ENCODE data around the gene IZUMO3.
"Not testable (repeated sequence)": the region's sequence is repeated elsewhere in the genome, so short reads cannot be mapped to it uniquely, and the experiment has no call there.

The IZUMO3 gene, protein sequence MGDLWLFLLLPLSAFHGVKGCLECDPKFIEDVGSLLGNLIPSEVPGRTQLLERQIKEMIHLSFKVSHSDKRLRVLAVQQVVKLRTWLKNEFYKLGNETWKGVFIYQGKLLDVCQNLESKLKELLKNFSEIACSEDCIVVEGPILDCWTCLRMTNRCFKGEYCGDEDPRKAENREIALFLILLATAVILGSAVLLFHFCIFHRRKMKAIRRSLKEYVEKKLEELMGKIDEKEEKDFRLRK

DNA sequence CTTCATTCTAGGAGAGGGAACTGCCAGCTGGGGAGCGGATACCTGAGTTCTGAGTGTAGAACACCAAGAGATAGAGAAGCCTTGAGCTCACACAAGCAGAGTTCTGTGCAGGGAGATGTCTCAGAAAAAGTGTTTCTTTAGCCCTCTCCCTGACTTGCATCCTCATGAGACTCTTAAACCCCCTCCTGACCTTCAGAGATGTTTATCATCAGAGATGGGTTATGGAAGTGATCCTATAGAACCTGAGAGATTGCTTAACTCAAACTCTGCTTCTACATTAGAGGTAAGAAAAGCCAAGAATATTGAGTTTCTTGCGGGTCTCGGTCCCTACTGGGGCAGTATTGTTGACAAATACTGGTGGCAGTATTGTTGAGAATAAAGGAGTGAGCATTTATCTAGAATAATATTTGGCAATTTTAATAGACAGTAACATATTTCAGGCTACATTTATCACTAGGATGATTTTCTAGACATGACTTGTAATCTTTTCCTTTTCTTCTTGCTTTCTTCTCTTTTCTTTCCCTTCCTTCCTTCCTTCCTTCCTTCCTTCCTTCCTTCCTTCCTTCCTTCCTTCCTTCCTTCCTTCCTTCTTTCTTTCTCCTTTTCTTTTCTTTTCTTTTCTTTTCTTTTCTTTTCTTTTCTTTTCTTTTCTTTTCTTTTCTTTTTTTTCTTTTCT, at the start of gene IZUMO3:
Gene IZUMO3, minus strand, starts transcription at position 51 of the 676 bp plus-strand sequence. CDS start 248 bp downstream, outside the sequence.
- DNase-seq: no peak

DNA sequence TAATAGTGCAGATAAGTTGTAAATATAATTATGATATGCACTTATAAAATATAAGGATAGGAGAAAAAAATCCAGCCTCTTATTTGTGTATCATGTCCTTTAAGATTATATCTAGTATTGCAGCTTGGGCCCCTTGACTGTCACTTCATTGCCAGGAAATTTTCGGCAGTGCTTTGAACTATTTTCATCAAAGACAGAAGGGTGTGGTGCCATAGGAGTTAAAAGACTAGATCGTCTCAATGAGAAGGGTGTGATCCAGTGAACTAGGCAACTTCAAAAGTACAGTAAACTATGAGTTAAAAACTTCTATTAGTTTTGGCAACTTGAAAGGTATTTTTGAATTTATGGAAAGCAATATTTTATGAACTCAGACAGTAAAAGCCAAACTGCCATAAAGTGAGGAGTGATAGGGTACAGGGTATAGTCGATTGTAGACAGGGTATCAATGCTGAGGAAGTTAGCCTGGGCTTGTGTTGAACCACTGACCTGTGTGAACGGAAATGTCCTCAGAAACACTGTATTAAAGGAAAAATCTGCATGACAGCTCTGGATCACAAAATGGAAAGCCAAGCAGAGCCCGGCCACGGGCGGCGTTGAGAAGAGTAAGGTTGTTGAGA, 48.6 kb upstream of the IZUMO3 start:
- no peak for DNase-seq

DNA sequence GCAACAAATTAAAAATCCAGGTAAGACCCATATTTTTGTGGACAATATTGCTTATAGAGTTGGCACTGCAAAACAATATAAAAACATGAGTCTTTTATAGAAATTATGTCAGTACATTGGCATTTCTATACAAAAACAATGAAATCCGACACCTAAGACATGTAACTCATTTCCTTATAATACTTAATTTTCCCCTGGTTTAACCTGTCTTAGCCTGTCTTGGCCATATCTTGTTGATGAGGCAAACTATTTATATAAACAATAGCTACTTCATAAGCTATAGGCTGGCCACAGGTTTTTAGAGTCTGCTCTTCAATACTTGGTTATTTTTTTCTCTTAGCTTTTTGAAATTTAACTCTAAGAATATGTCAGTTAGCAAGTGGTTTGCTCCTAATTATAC, 44.7 kb upstream of the IZUMO3 start:
- no peak for DNase-seq

DNA sequence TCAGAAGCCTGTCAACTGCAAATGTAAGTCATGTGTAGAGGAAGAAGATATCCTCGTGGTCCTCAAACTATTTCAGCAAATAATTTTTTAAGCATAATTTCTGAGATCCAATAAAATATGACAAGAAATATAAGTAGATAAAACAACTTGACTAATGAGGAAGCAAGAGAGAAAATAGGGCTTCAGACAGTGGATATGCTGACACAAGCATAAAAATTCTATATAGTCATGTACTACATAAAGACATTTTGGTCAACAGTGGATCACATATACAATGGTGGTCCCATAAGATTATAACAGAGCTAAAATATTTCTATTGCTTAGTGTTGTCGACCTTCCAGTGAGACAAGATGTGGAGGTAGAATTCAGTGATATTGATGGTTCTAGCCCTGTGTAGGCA, 42.2 kb upstream of the IZUMO3 start:
- DNase-seq: no peak

DNA sequence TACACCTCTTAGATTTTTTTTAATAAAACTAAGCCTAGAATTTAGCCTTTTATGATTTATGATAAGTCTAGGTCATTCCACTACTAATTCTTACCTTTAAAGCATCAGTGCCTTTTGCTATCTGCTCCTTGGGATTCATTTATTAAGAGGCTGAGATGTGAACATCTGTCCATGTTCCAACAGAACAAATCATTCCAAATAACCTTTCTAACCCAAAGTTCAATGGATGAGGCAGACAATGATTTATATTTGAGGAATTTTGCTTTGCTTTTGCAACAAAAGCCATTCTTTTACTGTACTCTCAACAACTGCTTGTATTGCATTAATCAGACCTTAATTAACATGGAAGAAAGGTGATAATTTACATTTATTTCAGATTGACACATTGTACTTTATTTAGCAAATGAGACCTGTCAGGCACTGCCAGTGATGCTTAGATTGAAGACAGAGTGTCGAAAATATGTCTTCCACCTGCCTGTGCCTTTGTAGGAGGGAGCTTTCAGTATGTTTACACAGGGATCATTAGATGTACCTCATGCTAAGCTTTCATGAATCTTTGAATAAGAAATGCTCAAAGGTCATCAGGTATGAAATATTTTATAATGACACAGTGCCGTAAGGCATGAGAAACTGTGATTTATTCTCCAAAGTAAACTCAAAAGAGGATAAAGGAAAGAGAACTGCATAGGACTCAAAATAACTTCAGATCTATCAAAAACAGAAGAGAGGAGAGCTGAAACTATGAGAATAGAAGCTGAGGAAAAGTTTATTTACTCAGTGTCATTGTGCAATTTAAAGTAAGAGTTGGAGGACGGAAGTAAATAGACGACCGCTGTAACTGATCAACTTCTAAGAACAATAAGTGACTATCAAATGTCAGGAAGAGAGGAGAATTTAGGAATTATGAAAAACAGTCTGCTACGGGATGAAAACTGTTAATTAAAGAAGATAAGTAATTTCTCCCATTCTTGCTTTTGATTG, 36.7 kb upstream of the IZUMO3 start:
- no peak for DNase-seq

DNA sequence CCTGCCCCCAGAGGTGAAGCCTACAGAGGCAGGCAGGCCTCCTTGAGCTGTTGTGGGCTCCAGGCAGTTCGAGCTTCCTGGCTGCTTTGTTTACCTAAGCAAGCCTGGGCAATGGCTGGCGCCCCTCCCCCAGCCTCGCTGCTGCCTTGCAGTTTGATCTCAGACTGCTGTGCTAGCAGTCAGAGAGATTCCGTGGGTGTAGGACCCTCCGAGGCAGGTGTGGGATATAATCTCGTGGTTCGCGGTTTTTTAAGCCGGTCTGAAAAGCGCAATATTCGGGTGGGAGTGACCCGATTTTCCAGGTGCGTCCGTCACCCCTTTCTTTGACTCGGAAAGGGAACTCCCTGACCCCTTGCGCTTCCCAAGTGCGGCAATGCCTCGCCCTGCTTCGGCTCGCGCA, 34.3 kb upstream of the IZUMO3 start:
- DNase-seq: not testable (repeated sequence)

DNA sequence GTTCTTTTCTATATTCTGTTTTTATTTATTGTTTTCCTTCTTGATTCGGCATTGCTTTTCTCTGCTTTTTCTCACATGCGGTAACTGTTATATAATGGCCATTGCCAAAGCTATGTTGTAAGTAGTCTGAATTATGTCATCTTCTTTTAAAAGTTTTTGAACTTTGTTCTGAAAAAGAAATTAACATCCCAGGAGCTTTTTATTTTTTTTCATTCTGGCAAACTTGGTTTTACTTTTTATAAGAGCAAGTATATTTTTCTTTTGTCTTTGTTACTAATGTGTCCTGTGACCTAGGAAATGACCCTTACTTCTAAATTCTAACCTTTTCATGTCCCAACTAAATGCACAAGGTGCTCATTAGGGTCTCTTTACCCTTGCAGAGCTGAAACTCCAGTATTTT, 26.7 kb upstream of the IZUMO3 start:
- no peak for DNase-seq

DNA sequence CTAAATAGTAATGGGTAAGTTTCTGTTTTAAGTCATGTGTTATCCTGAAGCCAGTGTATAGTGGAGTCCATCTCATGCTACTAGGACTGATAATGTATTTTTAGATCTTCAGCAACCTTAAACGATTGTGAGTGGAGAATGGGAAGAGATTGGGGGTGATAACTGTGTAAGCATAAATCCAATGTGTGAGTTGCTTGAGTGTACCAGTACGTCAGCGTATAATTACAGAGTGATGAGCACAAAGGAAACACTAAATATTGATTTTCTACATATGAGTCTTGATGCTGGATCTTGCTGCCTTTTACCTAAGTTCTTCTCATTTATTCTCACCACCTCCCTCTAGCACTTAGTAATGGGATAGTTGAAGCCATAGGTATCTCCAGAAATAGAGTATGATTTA, 16.3 kb upstream of the IZUMO3 start:
- DNase-seq: no peak

DNA sequence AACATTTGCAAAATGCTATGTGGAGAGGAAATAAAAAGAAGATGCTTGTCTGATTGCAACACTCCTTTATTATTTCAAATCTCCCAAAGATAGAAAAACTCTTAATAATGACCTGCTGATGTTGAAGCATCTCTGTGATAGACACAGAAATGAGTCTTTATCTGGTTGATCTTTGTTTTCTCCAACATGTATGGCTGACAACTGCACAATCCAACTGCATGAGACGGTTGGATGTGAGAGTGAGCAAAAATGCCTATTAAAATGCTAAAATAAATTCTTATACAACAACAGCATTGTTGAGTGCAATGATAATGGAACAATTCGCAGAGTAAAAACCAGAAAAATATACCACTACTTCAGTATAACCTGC, 7.5 kb upstream of the IZUMO3 start:
- DNase-seq: no peak

DNA sequence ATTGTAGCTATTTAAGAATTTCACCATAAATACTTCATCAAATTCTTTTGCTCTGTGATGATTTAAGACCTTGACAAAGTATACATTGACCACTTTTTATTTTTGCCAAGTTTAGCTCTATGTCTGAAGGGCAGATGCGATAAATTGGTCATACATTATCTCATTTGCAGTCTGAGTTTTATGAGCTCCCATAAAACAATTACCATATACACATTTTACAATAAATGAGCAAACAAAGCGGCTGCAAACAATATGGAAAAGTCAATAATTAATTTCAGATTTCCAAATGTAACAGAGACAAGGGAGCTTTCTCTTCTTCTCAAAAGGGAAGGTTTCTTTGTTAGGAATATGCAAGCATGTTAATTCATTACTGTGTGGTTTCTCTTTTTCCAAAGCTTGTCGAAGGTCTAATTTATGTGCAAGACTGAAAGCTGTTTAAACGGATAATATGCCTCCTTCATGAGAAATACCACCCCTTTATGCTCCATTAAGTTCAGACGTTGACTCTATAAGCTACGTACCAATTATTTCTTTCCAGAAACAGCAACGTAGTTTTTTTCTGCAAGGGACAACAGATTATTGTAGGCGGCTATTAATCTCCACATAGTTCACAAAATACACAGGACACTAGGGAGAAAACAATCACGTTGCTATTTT, 7.0 kb upstream of the IZUMO3 start:
- DNase-seq: no peak

DNA sequence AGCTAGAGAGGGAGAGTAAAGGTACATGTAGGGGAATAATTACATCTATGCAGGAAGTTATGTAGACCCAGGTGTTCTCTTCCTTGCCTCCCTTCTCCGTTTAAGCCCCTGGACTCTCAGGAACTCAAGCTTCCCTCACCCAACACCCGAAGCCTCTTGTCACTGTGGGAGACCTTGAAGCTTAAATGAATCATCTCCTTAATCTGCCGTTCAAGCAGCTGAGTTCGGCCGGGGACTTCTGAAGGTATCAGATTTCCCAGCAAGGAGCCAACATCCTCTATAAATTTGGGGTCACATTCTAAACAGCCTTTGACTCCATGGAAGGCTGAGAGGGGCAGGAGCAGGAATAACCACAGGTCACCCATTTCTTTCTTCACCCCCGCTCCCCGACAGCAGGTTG, 412 bp downstream of the IZUMO3 start:
- DNase-seq: no peak

DNA sequence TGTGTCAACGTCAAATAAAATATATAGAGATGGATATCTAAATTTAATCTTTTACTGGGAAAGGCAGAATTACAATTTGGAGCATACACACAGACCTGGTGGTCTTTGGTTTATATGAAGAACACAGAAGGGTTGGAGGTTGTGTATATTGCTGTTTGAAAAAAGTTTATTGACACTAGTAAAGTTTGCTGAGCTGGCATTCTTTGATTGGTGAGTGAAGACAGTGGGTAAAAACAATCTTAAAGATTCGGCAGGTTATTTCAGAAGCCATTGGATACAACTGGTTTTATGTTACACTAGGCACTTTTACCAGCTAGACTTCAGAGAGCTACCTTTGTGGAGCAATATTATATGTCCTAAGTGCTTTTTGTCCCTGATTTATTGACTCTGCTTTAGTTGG, 27.2 kb downstream of the IZUMO3 start:
- no peak for DNase-seq

DNA sequence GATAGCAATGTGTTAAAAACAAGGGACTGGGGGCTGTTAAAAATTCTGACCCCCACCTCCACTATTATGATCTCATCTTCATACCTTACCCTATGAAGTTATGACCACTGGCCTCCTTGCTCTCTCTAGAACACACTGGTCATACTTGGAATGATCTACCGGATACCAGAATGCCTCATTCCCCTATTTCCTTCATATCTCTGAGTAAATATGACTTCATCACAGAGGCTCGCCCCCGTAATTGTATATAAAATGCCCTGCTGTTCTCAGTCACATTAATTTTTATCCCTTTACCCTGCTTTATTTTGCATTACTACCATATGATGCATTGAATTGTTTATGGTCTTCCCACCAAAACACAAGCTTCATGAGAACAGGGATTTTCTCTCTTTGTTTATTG, 29.2 kb downstream of the IZUMO3 start:
- DNase-seq: no peak

DNA sequence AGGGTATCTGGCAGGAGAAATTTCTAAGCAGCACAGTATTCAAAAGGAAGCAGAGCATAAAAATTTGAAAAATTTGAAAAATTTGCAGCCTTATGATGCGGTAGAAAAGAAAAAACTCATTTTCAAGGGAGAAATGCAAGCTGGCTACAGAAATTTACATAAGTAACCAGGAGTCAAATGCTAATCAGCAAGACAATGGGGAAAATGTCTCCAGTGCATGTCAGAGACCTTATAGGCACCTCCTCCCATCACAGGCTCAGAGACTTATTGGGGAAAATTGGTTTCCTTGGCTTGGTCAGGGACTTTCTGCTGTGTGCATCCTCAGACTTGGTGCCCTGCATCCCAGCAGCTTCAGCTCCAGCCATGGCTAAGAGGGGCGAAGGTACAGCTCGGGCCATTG, 35.8 kb downstream of the IZUMO3 start:
- no peak for DNase-seq

DNA sequence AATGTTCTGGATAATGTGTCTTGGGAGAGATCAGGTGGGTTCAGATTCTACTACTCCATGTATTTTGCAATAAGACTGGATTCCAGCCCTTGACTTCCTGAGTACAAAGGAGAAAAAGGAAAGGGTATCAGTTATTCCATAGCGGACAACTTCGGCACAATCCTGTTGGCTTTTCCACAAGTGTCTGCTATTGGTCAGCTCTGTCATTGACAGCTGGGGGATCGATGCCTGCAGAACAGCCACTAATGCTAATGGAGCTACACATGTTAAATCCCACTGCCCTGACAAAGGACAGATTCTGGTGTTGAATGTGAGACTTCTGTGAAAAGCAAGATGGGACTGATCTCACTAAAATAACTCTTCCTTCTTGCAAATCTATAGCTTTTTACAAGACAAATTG, 41.2 kb downstream of the IZUMO3 start:
- DNase-seq: no peak

DNA sequence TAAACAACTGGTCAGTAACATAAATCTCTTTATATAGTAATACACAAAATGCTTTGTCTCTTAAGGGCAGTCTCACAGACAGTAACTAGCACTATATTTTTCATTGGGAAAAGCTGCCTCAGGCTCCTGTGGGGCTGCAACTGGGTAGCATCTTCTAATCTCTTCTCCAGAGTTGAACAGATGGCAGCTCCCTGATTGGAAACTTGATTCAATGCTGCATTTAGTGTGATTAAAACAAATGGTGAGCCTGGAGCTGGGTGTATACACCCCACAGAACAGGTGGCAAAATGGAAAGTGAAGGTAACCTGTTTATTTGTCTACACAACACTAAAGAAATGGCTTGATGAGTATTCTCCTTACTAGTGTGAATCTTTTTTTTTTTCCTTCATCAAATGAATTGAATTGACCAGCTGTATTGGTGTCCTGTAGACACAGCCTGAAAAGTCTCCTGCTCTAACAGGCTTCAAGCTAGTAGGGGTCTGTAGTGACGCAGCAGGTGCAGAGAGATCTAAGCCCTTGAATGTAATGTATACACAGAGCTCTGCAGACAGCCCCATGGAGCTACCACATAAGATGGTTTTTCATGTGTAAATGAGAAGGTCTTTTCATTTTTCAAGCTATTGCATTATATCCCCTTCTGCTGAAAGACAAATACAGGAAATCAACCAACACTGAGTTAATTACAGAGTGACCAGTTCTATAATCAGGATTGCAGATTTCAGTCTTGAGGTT, 43.3 kb downstream of the IZUMO3 start:
- no peak for DNase-seq

DNA sequence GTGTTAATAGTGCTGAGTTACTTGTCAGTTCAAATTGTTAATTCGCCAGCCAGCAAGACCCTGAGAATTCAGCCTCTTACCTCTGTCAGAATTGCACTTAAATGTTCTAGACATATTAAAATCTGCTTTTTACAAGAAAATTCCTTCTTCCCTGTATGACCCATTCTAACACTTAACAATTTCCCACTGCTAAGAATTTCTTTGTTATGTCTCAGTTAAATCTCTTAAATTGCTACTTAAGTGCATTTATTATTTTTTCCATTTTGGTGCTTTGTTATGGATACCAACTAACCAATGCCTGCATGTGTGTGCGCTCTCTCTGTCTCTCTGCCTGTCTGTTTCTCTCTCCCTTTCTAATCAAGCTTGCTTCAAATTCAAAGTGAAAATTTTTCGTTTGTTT, 44.9 kb downstream of the IZUMO3 start:
- no peak for DNase-seq

DNA sequence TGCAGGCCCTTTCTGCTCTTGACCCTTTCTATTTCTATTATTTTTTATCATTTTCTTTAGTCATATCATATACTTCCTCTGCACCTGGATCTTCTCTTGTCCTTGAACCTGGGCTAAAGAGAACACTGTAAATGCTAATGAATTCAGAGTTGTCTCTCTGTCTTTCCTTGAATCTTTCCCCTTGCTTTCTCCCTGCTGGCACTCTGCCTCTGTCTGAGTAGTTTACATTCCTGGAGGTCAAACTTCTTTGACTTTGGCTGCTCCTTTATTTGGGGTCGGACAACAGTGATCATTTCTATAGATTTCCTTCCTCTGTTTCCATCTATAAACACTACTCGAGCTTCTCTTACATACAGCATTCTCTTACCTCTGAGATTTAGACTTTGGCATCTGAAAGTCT, 47.1 kb downstream of the IZUMO3 start:
- no peak for DNase-seq

DNA sequence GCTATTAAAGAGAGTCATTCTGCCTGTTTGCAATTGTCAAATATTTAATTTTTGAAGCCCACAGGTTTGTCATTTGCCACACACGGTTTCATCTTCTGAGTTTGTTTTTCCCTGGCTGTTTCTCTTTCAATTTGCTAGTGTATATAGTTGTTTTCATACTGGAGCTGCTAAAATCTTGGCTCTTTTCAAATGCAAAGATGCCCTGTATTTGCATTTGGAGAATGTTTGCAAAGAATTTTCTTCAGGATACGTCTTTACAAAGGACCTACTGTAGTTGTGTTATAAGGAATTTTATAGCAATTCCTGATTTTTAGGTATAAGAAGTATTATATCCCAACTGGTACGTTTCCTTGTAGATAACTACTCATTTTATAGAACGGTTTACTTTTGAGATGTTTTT, 48.0 kb downstream of the IZUMO3 start:
- DNase-seq: no peak

Measured in stimulated activated CD4-positive, alpha-beta T cell treated with anti-CD3 and anti-CD28 coated beads, Interleukin-2, amount 100 ng/mL, for 24 hours (primary cell).